ENCODE data around the gene SH2D1B.
"Not testable (repeated sequence)": the region's sequence is repeated elsewhere in the genome, so short reads cannot be mapped to it uniquely, and the experiment has no call there.

Gene SH2D1B

DNA sequence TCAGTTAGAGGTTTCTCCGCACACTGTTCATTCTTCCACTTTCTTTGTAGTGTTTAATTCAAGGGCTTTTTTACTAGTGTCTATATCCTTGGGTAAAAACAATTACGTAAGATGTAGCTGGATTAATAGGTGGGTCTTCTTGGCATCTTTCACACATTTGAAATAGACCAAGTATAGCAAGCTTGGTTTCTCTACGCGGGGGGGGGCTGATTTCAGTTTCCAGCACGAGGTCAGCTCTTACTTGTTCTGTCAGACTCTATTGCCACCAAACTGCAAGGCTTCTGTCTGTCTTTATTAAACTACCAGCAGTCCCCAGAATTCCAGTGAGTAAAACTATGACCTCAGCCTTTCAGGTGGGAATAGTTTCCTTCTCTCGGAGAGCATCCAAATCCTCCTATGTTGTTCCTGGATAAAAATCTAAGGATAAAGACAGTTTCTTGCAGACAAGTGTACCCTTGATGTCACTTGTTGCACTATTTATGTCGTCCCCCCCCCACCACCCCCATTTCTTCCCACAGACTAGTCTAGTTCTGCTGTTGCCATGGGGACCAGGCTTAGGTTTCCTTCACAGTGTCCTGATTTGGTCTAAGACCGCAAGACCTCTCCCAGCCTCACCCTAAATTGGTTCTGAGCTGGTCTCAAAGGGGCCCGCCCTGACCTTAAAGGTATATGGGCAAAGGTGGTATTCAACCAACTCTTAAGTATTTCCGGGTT lies 52.3 kb downstream of the SH2D1B start:
- no peak for DNase-seq

DNA sequence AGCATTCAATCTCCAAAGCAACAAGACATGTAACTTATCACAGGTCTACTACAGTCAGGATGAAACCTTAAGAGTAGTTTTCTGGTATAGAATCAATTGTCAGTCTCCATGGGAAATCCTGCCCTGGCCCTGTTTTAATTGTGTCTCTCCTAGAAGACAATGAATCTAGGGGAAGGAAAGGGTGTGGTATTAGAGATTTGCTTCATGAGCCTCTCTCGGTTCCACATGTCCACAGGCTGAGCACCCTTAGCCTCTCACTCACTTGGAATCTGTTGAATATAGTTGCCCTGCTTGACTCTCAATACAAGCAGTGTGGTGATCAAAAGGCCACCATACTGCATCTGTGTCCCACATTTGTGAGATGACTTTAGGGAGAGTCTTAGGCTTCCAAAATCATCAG lies 53.0 kb downstream of the SH2D1B start:
- no peak for DNase-seq

DNA sequence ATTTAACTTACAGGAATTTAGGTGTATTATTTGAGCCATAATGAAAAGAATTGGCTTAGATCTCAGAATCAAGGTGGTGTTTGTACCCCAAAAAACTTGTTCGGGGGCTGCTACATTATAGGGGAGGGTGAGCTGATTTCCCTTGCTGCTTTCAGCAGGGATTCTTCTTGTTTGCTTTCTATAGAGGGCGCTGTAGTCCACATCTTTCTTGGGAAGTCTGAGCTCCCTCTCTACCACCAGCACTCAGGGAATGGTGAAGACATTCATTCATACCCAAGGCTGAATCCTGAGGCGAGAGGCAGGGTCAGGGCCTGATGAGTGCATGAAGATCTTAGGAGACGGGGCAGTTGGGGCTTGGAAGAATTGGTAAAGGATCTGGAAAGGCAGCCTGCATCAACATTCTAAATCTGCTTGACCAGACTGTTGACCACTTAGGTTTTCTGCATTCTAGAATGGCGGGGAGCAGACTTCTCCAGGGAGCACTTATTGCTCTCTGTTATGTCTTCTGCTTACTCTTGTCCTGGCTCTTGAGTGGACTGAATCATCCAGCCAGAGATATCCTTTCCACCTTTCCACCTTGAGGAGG lies 54.2 kb downstream of the SH2D1B start:
- DNase-seq, result no peak

- no peak for DNase-seq
Measured at GRCh38 chr1:162353702-162354101, 58.2 kb downstream of the SH2D1B start.

GRCh38 chr1:162353078-162353477 lies 58.9 kb downstream of the SH2D1B start:
- no peak for DNase-seq

- DNase-seq, result not testable (repeated sequence)
Measured at GRCh38 chr1:162351874-162352273, 60.1 kb downstream of the SH2D1B start.

GRCh38 chr1:162351246-162351842 lies 60.6 kb downstream of the SH2D1B start:
- DNase-seq, result no peak

DNA sequence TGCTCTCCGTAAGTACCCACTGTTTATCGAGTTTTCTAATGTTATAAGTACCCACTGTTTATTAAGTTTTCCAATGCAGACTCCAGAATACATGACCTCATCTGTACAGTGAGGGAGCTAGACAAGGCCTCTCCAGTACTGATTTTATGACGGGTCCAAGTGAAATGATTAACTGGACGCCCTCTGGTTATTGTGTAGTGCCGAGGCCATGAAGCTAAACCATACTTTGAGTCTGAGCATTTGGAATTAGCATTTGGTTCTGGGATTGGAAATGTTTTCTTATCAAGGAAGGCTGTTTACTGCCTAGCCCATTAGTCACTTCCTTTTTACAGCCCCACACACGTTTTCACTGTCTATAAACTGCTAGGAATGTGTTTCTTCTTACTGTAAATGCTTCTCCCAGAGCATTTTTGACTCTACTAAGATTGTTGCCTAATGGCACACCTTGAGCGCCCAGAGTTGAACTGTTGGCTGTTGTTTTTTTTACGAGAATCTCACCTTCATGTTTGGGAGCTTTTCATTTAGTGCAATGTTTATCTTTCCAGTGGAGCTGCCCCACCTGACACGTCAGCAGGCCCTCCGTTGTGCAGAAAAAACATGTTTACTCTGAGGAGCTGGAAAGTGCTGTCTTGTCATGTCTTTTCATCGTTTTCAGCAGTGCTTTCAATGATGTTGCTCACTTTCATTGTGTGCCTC lies 62.2 kb downstream of the SH2D1B start:
- DNase-seq, result no peak

DNA sequence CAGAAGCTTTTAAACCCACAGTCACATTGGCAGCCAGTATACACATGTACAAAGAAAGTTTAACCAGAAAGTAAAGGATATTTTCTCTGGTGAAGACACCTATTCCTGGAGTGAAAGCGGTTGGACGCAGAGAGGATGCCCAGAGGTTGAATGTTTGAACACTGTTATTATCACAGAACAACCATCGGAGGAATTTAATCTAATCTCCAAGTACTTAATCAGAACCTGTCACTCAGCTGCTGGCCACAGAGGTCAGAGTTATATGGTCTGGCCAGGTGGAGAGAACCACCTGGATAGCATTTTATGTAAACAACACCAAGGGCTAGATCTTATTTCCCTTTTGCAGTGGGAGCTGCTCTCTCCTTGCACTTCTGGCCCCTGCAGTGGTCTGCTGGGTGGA lies 64.7 kb downstream of the SH2D1B start:
- DNase-seq, result no peak
